GM08714 (cell line): ENCODE data around the gene EPS8L2.

Experiments
- H3K4me3 ChIP-seq: fragments of 200-500 bp; sonication (Bioruptor generic); 2 replicates; pipeline ENCODE4 v1.5.1; 2014; ENCODE audit warnings: mild to moderate bottlenecking, low read length, inconsistent platforms
- ZNF274 ChIP-seq: IDR thresholded peaks from 2 replicates; pipeline ENCODE4 v1.6.1; 2012; ENCODE audit warnings: mild to moderate bottlenecking, low read depth, low read length

EPS8L2 gene

GRCh38 chr11:721247-721740 lies 15.3 kb downstream of the EPS8L2 start:
- no peak for TF ChIP-seq ZNF274
- no peak overlapping the region for H3K4me3 ChIP-seq

GRCh38 chr11:721741-722345 lies 15.8 kb downstream of the EPS8L2 start:
- no peak for TF ChIP-seq ZNF274
- no peak overlapping the region for H3K4me3 ChIP-seq

- no peak overlapping the region for H3K4me3 ChIP-seq
- TF ChIP-seq ZNF274, result no peak
These were observed 16.3 kb downstream of the EPS8L2 start for GRCh38 chr11:722346-722811.

- no peak overlapping the region for H3K4me3 ChIP-seq
- no peak for TF ChIP-seq ZNF274
These were observed 17.3 kb downstream of the EPS8L2 start for GRCh38 chr11:723120-723883.

- H3K4me3 ChIP-seq, result no peak overlapping the region
- TF ChIP-seq ZNF274, result no peak
These were observed 18.2 kb downstream of the EPS8L2 start for GRCh38 chr11:724049-724777.

- H3K4me3 ChIP-seq, result no peak overlapping the region
- no peak for TF ChIP-seq ZNF274
These were observed 18.9 kb downstream of the EPS8L2 start for GRCh38 chr11:724778-725386.

GRCh38 chr11:725624-726202 lies 19.7 kb downstream of the EPS8L2 start:
- H3K4me3 ChIP-seq, result peak overlapping the region; percentile 17; the same call in 1 of the 2 replicates
- no peak for TF ChIP-seq ZNF274

GRCh38 chr11:726278-727220 lies 20.5 kb downstream of the EPS8L2 start:
- H3K4me3 ChIP-seq, result no peak overlapping the region
- no peak for TF ChIP-seq ZNF274

GRCh38 chr11:727281-727701 lies 21.3 kb downstream of the EPS8L2 start:
- H3K4me3 ChIP-seq, result no peak overlapping the region
- no peak for TF ChIP-seq ZNF274

GRCh38 chr11:727859-728748 lies 22.1 kb downstream of the EPS8L2 start:
- no peak for TF ChIP-seq ZNF274
- no peak overlapping the region for H3K4me3 ChIP-seq

- no peak for TF ChIP-seq ZNF274
- H3K4me3 ChIP-seq, result no peak overlapping the region
These were observed 23.0 kb downstream of the EPS8L2 start for GRCh38 chr11:728901-729491.
